Prostate gland (tissue), 2 donors: ENCODE data around the gene GOLT1A. TPM values are rescaled to one million over a fixed set of nuclear protein-coding genes. Genes with fewer than 3 reads are reported as not detected.
A peak's percentile ranks its signal among the peaks of the same experiment; 100 is the strongest.

ENCODE experiments used
- DNase-seq: peaks from one replicate; pipeline ENCODE4 v3.0.0-alpha.2; 2019; ENCODE audit warnings: low spot score
- H3K27ac ChIP-seq, 2 donors: fragments of 200-600 bp; sonication (generic); 2 replicates each; pipeline ENCODE4 v1.5.1; 2017 to 2019
- H3K27me3 ChIP-seq: fragments of 200-600 bp; sonication (generic); replicated peaks from 2 replicates; pipeline ENCODE4 v1.5.1; 2019; ENCODE audit not compliant: insufficient read depth
- H3K36me3 ChIP-seq, 2 donors: fragments of 200-600 bp; sonication (generic); 1 replicate in 1 of 2; 2 replicates in 1 of 2; pipeline versions ENCODE4 v1.5.1 to v1.8.1; 2017 to 2019
- H3K4me1 ChIP-seq: fragments of 200-600 bp; sonication (generic); replicated peaks from 2 replicates; pipeline ENCODE4 v1.5.1; 2019
- H3K4me3 ChIP-seq, 2 donors: fragments of 200-600 bp; sonication (generic); 2 replicates each; pipeline ENCODE4 v1.5.1; 2017 to 2019
- H3K9me3 ChIP-seq: fragments of 200-600 bp; sonication (generic); 2 replicates; pipeline ENCODE4 v1.5.1; 2017
- CTCF ChIP-seq, 4 experiments: fragments of 200-600 bp in 2 of 4; fragments of 450-650 bp in 2 of 4; sonication (generic) in 2 of 4; IDR thresholded peaks; 1 replicate in 3 of 4; 2 replicates in 1 of 4; pipeline ENCODE4 v1.5.1; 2016 to 2019; ENCODE audit warnings: antibody characterized with exemption in 4 of 4, mild to moderate bottlenecking in 2 of 4, moderate library complexity in 2 of 4
- POLR2A ChIP-seq: fragments of 450-650 bp; IDR thresholded peaks from one replicate; pipeline ENCODE4 v1.6.1; 2016; ENCODE audit warnings: antibody characterized with exemption, mild to moderate bottlenecking
- POLR2AphosphoS5 ChIP-seq: sonication (generic); formaldehyde crosslinking; IDR thresholded peaks from one replicate; pipeline ENCODE4 v1.6.1; 2017; ENCODE audit warnings: antibody characterized with exemption
- WGBS: methylation state at CpG from one replicate; pipeline ENCODE4 v1.1.5; 2018; 5-methylcytosine and 5-hydroxymethylcytosine counted together
- intact Hi-C: fragments of 100-400 bp; cut with DNase I; formaldehyde crosslinking; loops from one replicate; pipeline ENCODE4 v1.14.2; 2022
- total RNA-seq, 2 donors: library from RNA; depleted of rRNA; stranded (reverse); fragments of >200 nt; gene quantifications; one replicate each; pipeline ENCODE4 v1.1.0, GENCODE V29; 2016

The GOLT1A gene
- total RNA-seq, 2 donors from 2014 or later, result 3.0 to 3.6 TPM

- Histone ChIP-seq H3K4me3 (no peak overlapping the region), H3K36me3 (no peaks in the 10 kb centered on the region), H3K27me3 (no peaks in the 10 kb centered on the region), H3K4me1 (peaks cover 3% of the 10 kb centered on the region), H3K9me3 (no peaks in the 10 kb centered on the region), H3K27ac (no peak overlapping the region)
- intact Hi-C loops, result loop anchor here (5.0 kb wide), 1 partner anchor 292 kb away; the partner anchor contains the start of gene SNRPE
- 65% methylated on average over 15 of the region's 15 CpGs for WGBS
- peak; percentile 26 for DNase-seq
- TF ChIP-seq POLR2AphosphoS5, result peak; percentile 42
- TF ChIP-seq POLR2A, result no peak
- TF ChIP-seq CTCF (IDR thresholded peaks at IDR 0.05), result no peak
These were observed 59.1 kb downstream of the GOLT1A start for GRCh38 chr1:204154568-204155255.

- Histone ChIP-seq H3K4me1 (peaks cover 3% of the 10 kb centered on the region), H3K27ac (no peak overlapping the region), H3K36me3 (no peaks in the 10 kb centered on the region), H3K9me3 (no peaks in the 10 kb centered on the region), H3K27me3 (no peaks in the 10 kb centered on the region), H3K4me3 (no peak overlapping the region)
- 93% methylated on average over 5 of the region's 5 CpGs for WGBS
- no peak for TF ChIP-seq POLR2A
- no peak for TF ChIP-seq CTCF (IDR thresholded peaks at IDR 0.05)
- TF ChIP-seq POLR2AphosphoS5, result no peak
- intact Hi-C loops, result loop anchor here (5.0 kb wide), 1 partner anchor 291 kb away; the partner anchor contains the start of gene SNRPE
- DNase-seq, result no peak
These were observed 60.1 kb downstream of the GOLT1A start for GRCh38 chr1:204153667-204154066.

- Histone ChIP-seq H3K36me3 (no peaks in the 10 kb centered on the region), H3K4me3 (peak overlapping the region; percentile 54 to 64), H3K4me1 (peaks cover 3% of the 10 kb centered on the region), H3K9me3 (no peaks in the 10 kb centered on the region), H3K27ac (peak overlapping the region; percentile 83 to 88), H3K27me3 (no peaks in the 10 kb centered on the region)
- DNase-seq, result no peak
- WGBS, result 34% methylated on average over 18 of the region's 25 CpGs
- intact Hi-C loops, result loop anchor here (5.0 kb wide), 1 partner anchor 290 kb away; the partner anchor contains the start of gene SNRPE
- TF ChIP-seq POLR2A (no peak), POLR2AphosphoS5 (no peak), CTCF (IDR thresholded peaks at IDR 0.05) (no peak)
These were observed 61.3 kb downstream of the GOLT1A start for GRCh38 chr1:204152310-204153044.

GRCh38 chr1:204151552-204152309 is 62.1 kb downstream of the GOLT1A start, which contains the start of gene ETNK2:
ETNK2 (minus strand) TSS chr1:204152044; CDS start chr1:204151852, 192 bp downstream.
- Histone ChIP-seq H3K9me3 (no peaks in the 10 kb centered on the region), H3K27me3 (no peaks in the 10 kb centered on the region), H3K4me1 (peaks cover 3% of the 10 kb centered on the region), H3K4me3 (peak within 1 kb of the TSS; percentile 54 to 64), H3K36me3 (no peaks in the 10 kb centered on the region), H3K27ac (peak within 1 kb of the TSS; percentile 83 to 88)
- DNase-seq, result peak; percentile 51
- TF ChIP-seq POLR2A (peak; percentile 27), CTCF (IDR thresholded peaks at IDR 0.05) (no peak), POLR2AphosphoS5 (no peak)
- intact Hi-C loops, result loop anchor here (5.0 kb wide), 1 partner anchor 289 kb away; the partner anchor contains the start of gene SNRPE
- 0% methylated on average over 44 of the region's 94 CpGs for WGBS
